Esophagus (tissue), 2 donors: Measurements from ENCODE around the gene FHOD3. TPM values are rescaled to one million over a fixed set of nuclear protein-coding genes. Genes with fewer than 3 reads are reported as not detected.

Experiments
- H3K27ac ChIP-seq, 2 donors: one replicate each; pipeline ENCODE4 v1.5.1; 2013; ENCODE audit warnings: low read depth in 2 of 2, mild to moderate bottlenecking in 2 of 2, inconsistent platforms in 1 of 2, low read length in 1 of 2, moderate library complexity in 1 of 2
- H3K27me3 ChIP-seq, 2 donors: one replicate each; pipeline ENCODE4 v1.6.1; 2013; ENCODE audit warnings: low read length in 2 of 2, control low read depth in 1 of 2, mild to moderate bottlenecking in 1 of 2; ENCODE audit not compliant: insufficient read depth in 2 of 2, control insufficient read depth in 1 of 2
- H3K36me3 ChIP-seq, 2 donors: one replicate each; pipeline ENCODE4 v1.6.1; 2013; ENCODE audit warnings: low read length in 1 of 2; ENCODE audit not compliant: control insufficient read depth in 2 of 2, insufficient read depth in 2 of 2
- H3K4me1 ChIP-seq, 2 donors: one replicate each; pipeline ENCODE4 v1.6.1; 2013; ENCODE audit warnings: low read length in 1 of 2; ENCODE audit not compliant: control insufficient read depth in 2 of 2, insufficient read depth in 2 of 2
- H3K4me3 ChIP-seq, 2 donors: one replicate each; pipeline ENCODE4 v1.5.1; 2013; ENCODE audit warnings: low read length in 2 of 2, mild to moderate bottlenecking in 2 of 2, low read depth in 1 of 2, moderate library complexity in 1 of 2
- H3K9me3 ChIP-seq, 2 donors: one replicate each; pipeline ENCODE4 v1.6.1; 2013; ENCODE audit warnings: mild to moderate bottlenecking in 2 of 2, low read depth in 1 of 2, low read length in 1 of 2, moderate library complexity in 1 of 2; ENCODE audit not compliant: control insufficient read depth in 2 of 2, insufficient read depth in 1 of 2
- WGBS, 2 donors: extraction: QIAGEN DNeasy Blood & Tissue Kit; methylation state at CpG; one replicate each; pipeline ENCODE4 v1.1.7; 2013; 5-methylcytosine and 5-hydroxymethylcytosine counted together
- polyA plus RNA-seq, 2 donors: library from polyadenylated mRNA; stranded (reverse); fragments of 200-250 nt; gene quantifications; one replicate each; pipeline ENCODE4 v1.2.3, GENCODE V29; 2013
- donor health status: healthy with polysubstance abuse.
- donor health status: Bipolar disorder and iron deficiency.

FHOD3 gene
- polyA plus RNA-seq, 2 donors = 3.7 to 11.1 TPM

GRCh38 chr18:36380173-36380827 is 82.8 kb downstream of the FHOD3 start:
- Histone ChIP-seq H3K4me3 (no peak overlapping the region), H3K9me3 (no peaks in the 10 kb centered on the region), H3K27ac (no peak overlapping the region), H3K27me3 (no peaks in the 10 kb centered on the region), H3K36me3 (no peaks in the 10 kb centered on the region), H3K4me1 (peaks cover 0 to 2% of the 10 kb centered on the region in 2 donors)
- WGBS, 2 donors = 75 to 89% methylated on average over 3 of the region's 3 CpGs

GRCh38 chr18:36381075-36381474 is 83.6 kb downstream of the FHOD3 start:
- Histone ChIP-seq H3K27ac (no peak overlapping the region), H3K4me1 (peaks cover 0 to 2% of the 10 kb centered on the region in 2 donors), H3K4me3 (no peak overlapping the region), H3K27me3 (no peaks in the 10 kb centered on the region), H3K9me3 (no peaks in the 10 kb centered on the region), H3K36me3 (no peaks in the 10 kb centered on the region)
- 44 to 74% methylated on average over 4 of the region's 4 CpGs for WGBS, 2 donors

GRCh38 chr18:36382854-36383253 is 85.3 kb downstream of the FHOD3 start:
- no peak overlapping the region for H3K27ac ChIP-seq
- H3K9me3 ChIP-seq = no peaks in the 10 kb centered on the region
- peaks cover 2 to 9% of the 10 kb centered on the region in 2 donors for H3K4me1 ChIP-seq
- no peaks in the 10 kb centered on the region for H3K36me3 ChIP-seq
- 78 to 83% methylated on average over 5 of the region's 5 CpGs for WGBS, 2 donors
- no peaks in the 10 kb centered on the region for H3K27me3 ChIP-seq
- H3K4me3 ChIP-seq = no peak overlapping the region

GRCh38 chr18:36386150-36386920 is 88.8 kb downstream of the FHOD3 start:
- Histone ChIP-seq H3K4me3 (no peak overlapping the region), H3K27me3 (no peaks in the 10 kb centered on the region), H3K27ac (peak overlapping the region in 1 of 2 donors; percentile 40), H3K4me1 (peaks cover 2 to 7% of the 10 kb centered on the region in 2 donors), H3K9me3 (no peaks in the 10 kb centered on the region), H3K36me3 (no peaks in the 10 kb centered on the region)
- 52 to 69% methylated on average over 10 of the region's 10 CpGs for WGBS, 2 donors

- H3K27ac ChIP-seq = no peak overlapping the region
- no peak overlapping the region for H3K4me3 ChIP-seq
- no peaks in the 10 kb centered on the region for H3K36me3 ChIP-seq
- WGBS, 2 donors = 67 to 77% methylated on average over 3 of the region's 3 CpGs
- no peaks in the 10 kb centered on the region for H3K9me3 ChIP-seq
- no peaks in the 10 kb centered on the region for H3K27me3 ChIP-seq
- peaks cover 2 to 7% of the 10 kb centered on the region in 2 donors for H3K4me1 ChIP-seq
Observed at GRCh38 chr18:36387310-36387709, 89.8 kb downstream of the FHOD3 start.

GRCh38 chr18:36388310-36388709 is 90.8 kb downstream of the FHOD3 start:
- no peak overlapping the region for H3K27ac ChIP-seq

GRCh38 chr18:36389027-36389426 is 91.5 kb downstream of the FHOD3 start:
- WGBS, 2 donors = 88 to 89% methylated on average over 7 of the region's 7 CpGs
- Histone ChIP-seq H3K4me3 (no peak overlapping the region), H3K27me3 (no peaks in the 10 kb centered on the region), H3K36me3 (no peaks in the 10 kb centered on the region), H3K9me3 (no peaks in the 10 kb centered on the region), H3K27ac (no peak overlapping the region), H3K4me1 (peaks cover 2 to 7% of the 10 kb centered on the region in 2 donors)

More at GRCh38 chr18:36388310-36388709, 90.8 kb downstream of the FHOD3 start:
- 77 to 81% methylated on average over 4 of the region's 4 CpGs for WGBS, 2 donors
- H3K9me3 ChIP-seq = no peaks in the 10 kb centered on the region
- no peaks in the 10 kb centered on the region for H3K27me3 ChIP-seq
- H3K4me1 ChIP-seq = peaks cover 2 to 7% of the 10 kb centered on the region in 2 donors
- no peaks in the 10 kb centered on the region for H3K36me3 ChIP-seq
- H3K4me3 ChIP-seq = no peak overlapping the region

GRCh38 chr18:36389811-36390581 is 92.5 kb downstream of the FHOD3 start:
- Histone ChIP-seq H3K4me3 (no peak overlapping the region), H3K36me3 (no peaks in the 10 kb centered on the region), H3K4me1 (peaks cover 2 to 7% of the 10 kb centered on the region in 2 donors), H3K27ac (no peak overlapping the region), H3K9me3 (no peaks in the 10 kb centered on the region), H3K27me3 (no peaks in the 10 kb centered on the region)
- 56 to 63% methylated on average over 5 of the region's 5 CpGs for WGBS, 2 donors

GRCh38 chr18:36391426-36392145 is 94.1 kb downstream of the FHOD3 start:
- peaks cover under 1 to 1% of the 10 kb centered on the region in 2 donors for H3K4me1 ChIP-seq
- no peaks in the 10 kb centered on the region for H3K36me3 ChIP-seq
- 89 to 91% methylated on average over 7 of the region's 7 CpGs for WGBS, 2 donors
- no peak overlapping the region for H3K27ac ChIP-seq
- no peaks in the 10 kb centered on the region for H3K9me3 ChIP-seq
- H3K4me3 ChIP-seq = no peak overlapping the region
- no peaks in the 10 kb centered on the region for H3K27me3 ChIP-seq
